ENCODE results near the gene CD36.
"Not testable (repeated sequence)": the region's sequence is repeated elsewhere in the genome, so short reads cannot be mapped to it uniquely, and the experiment has no call there.

CD36 gene

DNA sequence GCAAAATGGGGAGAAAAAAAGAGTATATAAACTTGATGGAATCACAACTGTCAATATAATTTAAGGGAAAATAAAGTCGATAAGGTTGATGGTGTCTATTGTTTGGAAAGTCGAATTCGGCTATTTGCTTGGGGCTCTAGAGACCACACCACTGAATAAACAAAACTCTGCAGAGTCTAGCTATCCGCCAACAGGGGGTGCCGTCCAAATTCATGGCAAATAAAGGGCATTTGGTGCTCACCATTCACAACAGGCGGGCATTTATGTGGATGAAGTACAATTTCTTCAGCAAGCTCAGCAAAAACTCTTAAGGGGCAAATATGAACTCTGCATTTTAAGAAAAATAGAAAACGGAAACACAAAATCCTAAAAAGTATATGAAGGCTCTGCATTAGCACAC is 23.3 kb downstream of the CD36 start:
- no peaks in the 10 kb centered on the region for H3K4me1 ChIP-seq (ENCODE audit: low read depth, poor library complexity, severe bottlenecking)

GRCh38 chr7:80662252-80662651 is 23.8 kb downstream of the CD36 start:
- Histone ChIP-seq H3K36me3 (ENCODE audit: insufficient read depth) (no peaks in the 10 kb centered on the region), H3K27ac (no peak overlapping the region), H3K4me2 (no peak overlapping the region), H3K79me2 (ENCODE audit: insufficient read depth, low read depth) (no peaks in the 10 kb centered on the region), H3K4me1 (ENCODE audit: low read depth, poor library complexity, severe bottlenecking) (no peaks in the 10 kb centered on the region), H3K27me3 (ENCODE audit: insufficient read depth, low read depth) (no peaks in the 10 kb centered on the region), H3K4me3 (IDR thresholded peaks at IDR 0.05; ENCODE audit: insufficient read depth, low read depth, low read length) (no peak overlapping the region), H2AFZ (ENCODE audit: low read depth) (no peak overlapping the region), H4K20me1 (ENCODE audit: insufficient read depth) (no peaks in the 10 kb centered on the region), H3K9ac (no peak overlapping the region)
- TF ChIP-seq, protein P1, sequence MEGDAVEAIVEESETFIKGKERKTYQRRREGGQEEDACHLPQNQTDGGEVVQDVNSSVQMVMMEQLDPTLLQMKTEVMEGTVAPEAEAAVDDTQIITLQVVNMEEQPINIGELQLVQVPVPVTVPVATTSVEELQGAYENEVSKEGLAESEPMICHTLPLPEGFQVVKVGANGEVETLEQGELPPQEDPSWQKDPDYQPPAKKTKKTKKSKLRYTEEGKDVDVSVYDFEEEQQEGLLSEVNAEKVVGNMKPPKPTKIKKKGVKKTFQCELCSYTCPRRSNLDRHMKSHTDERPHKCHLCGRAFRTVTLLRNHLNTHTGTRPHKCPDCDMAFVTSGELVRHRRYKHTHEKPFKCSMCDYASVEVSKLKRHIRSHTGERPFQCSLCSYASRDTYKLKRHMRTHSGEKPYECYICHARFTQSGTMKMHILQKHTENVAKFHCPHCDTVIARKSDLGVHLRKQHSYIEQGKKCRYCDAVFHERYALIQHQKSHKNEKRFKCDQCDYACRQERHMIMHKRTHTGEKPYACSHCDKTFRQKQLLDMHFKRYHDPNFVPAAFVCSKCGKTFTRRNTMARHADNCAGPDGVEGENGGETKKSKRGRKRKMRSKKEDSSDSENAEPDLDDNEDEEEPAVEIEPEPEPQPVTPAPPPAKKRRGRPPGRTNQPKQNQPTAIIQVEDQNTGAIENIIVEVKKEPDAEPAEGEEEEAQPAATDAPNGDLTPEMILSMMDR (conservative IDR thresholded peaks at IDR 0.05; ENCODE audit: low read depth, low read length): no peak

More for the DNA sequence above, 23.3 kb downstream of the CD36 start:
- Histone ChIP-seq H3K4me3 (IDR thresholded peaks at IDR 0.05; ENCODE audit: insufficient read depth, low read depth, low read length) (no peak overlapping the region), H3K27me3 (ENCODE audit: insufficient read depth, low read depth) (no peaks in the 10 kb centered on the region), H3K36me3 (ENCODE audit: insufficient read depth) (no peaks in the 10 kb centered on the region), H3K9ac (no peak overlapping the region), H2AFZ (ENCODE audit: low read depth) (no peak overlapping the region), H3K4me2 (no peak overlapping the region), H4K20me1 (ENCODE audit: insufficient read depth) (no peaks in the 10 kb centered on the region), H3K79me2 (ENCODE audit: insufficient read depth, low read depth) (no peaks in the 10 kb centered on the region), H3K27ac (no peak overlapping the region)
- TF ChIP-seq, protein P1 (conservative IDR thresholded peaks at IDR 0.05; ENCODE audit: low read depth, low read length): no peak

GRCh38 chr7:80665526-80665925 is 27.1 kb downstream of the CD36 start:
- Histone ChIP-seq H4K20me1 (ENCODE audit: insufficient read depth) (no peaks in the 10 kb centered on the region), H3K36me3 (ENCODE audit: insufficient read depth) (no peaks in the 10 kb centered on the region), H3K27ac (no peak overlapping the region), H3K79me2 (ENCODE audit: insufficient read depth, low read depth) (no peaks in the 10 kb centered on the region), H3K4me2 (no peak overlapping the region), H3K4me1 (ENCODE audit: low read depth, poor library complexity, severe bottlenecking) (no peaks in the 10 kb centered on the region), H2AFZ (ENCODE audit: low read depth) (no peak overlapping the region), H3K9ac (no peak overlapping the region), H3K27me3 (ENCODE audit: insufficient read depth, low read depth) (no peaks in the 10 kb centered on the region), H3K4me3 (IDR thresholded peaks at IDR 0.05; ENCODE audit: insufficient read depth, low read depth, low read length) (no peak overlapping the region)
- TF ChIP-seq, protein P1 (conservative IDR thresholded peaks at IDR 0.05; ENCODE audit: low read depth, low read length): no peak

GRCh38 chr7:80666376-80666775 is 27.9 kb downstream of the CD36 start:
- TF ChIP-seq, protein P1 (conservative IDR thresholded peaks at IDR 0.05; ENCODE audit: low read depth, low read length): no peak
- Histone ChIP-seq H3K4me1 (ENCODE audit: low read depth, poor library complexity, severe bottlenecking) (no peaks in the 10 kb centered on the region), H3K27me3 (ENCODE audit: insufficient read depth, low read depth) (no peaks in the 10 kb centered on the region), H3K4me2 (no peak overlapping the region), H2AFZ (ENCODE audit: low read depth) (no peak overlapping the region), H3K4me3 (IDR thresholded peaks at IDR 0.05; ENCODE audit: insufficient read depth, low read depth, low read length) (no peak overlapping the region), H3K36me3 (ENCODE audit: insufficient read depth) (no peaks in the 10 kb centered on the region), H3K9ac (no peak overlapping the region), H4K20me1 (ENCODE audit: insufficient read depth) (no peaks in the 10 kb centered on the region), H3K27ac (no peak overlapping the region), H3K79me2 (ENCODE audit: insufficient read depth, low read depth) (no peaks in the 10 kb centered on the region)

GRCh38 chr7:80669367-80669766 is 30.9 kb downstream of the CD36 start:
- not testable (repeated sequence) for H2AFZ ChIP-seq (ENCODE audit: low read depth); H3K4me2 ChIP-seq; H4K20me1 ChIP-seq (ENCODE audit: insufficient read depth); H3K4me3 ChIP-seq (IDR thresholded peaks at IDR 0.05; ENCODE audit: insufficient read depth, low read depth, low read length); H3K27me3 ChIP-seq (ENCODE audit: insufficient read depth, low read depth); H3K4me1 ChIP-seq (ENCODE audit: low read depth, poor library complexity, severe bottlenecking); H3K36me3 ChIP-seq (ENCODE audit: insufficient read depth); H3K79me2 ChIP-seq (ENCODE audit: insufficient read depth, low read depth); H3K9ac ChIP-seq; H3K27ac ChIP-seq

Data from KMS-11 (cell line).